Measurements from ENCODE around the gene ERMP1.
"Not testable (repeated sequence)": the region's sequence is repeated elsewhere in the genome, so short reads cannot be mapped to it uniquely, and the experiment has no call there.

ERMP1 gene

GRCh38 chr9:5820425-5820824 lies 12.5 kb downstream of the ERMP1 start:
- DNase-seq (ENCODE audit: low read depth, low spot score) = no peak

GRCh38 chr9:5819174-5819573 lies 13.7 kb downstream of the ERMP1 start:
- DNase-seq (ENCODE audit: low read depth, low spot score) = no peak

GRCh38 chr9:5818424-5819142 lies 14.3 kb downstream of the ERMP1 start:
- no peak for DNase-seq (ENCODE audit: low read depth, low spot score)

DNA sequence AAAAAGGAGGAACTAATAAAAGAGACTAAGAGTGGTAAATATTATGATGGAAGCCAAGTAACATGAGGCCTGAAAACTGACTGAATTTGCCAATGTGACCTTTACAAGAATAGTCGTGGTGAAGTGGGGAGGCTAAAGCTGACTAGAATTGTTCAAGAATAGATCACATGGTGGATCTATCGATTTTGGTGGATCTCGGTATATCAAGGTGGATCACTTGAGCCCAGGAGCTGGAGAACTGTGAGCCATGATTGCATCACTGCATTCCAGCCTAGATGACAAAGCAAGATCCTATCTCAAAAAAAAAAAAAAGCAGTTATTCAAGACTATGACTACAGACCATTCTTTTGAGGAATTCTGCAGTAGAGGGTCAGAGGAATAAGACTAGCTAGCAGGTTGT lies 15.1 kb downstream of the ERMP1 start:
- DNase-seq (ENCODE audit: low read depth, low spot score) = peak; percentile 40

DNA sequence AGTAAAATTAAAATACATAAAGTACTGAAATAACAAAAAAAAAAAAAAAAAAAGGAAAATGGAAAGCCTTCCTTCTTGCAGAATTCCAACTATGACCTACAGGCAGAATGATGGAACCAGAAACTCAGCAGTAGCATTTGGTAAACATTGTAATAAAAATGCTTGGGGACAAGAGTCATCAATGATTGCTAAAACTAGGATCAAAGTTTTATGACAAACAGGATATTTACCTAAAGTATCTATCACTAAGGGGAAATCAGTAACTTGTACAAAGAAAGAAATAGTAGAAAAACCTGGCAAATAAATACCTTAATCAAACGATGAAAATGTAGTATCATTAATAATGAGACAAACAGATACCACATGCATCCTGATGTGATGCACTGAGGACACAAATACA lies 17.5 kb downstream of the ERMP1 start:
- DNase-seq (ENCODE audit: low read depth, low spot score) = no peak

DNA sequence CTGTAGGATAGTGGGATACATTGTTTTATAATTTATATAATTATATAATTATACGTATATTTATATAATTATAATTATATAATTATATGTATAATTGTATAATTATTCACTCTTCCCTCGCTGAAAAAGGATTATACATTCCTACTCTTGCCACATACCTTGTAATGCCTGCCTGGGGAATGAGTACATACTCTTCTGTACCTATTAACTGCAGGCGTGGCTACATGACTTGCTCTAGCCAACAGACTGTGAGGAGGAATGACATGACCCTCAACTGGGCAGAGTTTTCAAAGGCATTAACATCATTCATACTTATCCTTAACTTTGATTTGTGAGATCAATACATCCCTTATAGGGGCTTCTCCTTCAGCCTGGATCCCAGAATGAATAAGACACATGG lies 19.1 kb downstream of the ERMP1 start:
- DNase-seq (ENCODE audit: low read depth, low spot score) = no peak

- DNase-seq (ENCODE audit: low read depth, low spot score) = no peak
These were observed 21.2 kb downstream of the ERMP1 start for GRCh38 chr9:5811751-5812150.

DNA sequence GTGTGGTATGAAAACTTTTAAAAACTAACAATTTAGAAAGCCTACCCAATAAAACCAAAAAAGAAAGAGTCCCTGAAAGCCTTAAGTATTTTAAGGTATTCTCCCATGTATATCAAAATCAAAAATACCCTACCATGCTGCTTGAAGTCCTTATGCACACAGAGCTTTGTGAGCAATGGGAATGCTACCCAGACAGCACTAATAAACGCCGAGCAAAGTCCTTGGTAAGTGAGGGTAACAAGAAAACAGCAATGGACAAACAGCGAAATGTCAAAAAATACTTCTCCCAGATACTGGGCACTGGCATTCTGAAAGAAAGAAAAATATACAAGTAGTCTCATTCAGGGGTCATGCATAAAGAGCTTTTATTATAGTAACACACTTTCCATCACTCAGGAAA lies 27.4 kb downstream of the ERMP1 start:
- DNase-seq (ENCODE audit: low read depth, low spot score) = no peak

- no peak for DNase-seq (ENCODE audit: low read depth, low spot score)
These were observed 31.2 kb downstream of the ERMP1 start for GRCh38 chr9:5801739-5802113.

DNA sequence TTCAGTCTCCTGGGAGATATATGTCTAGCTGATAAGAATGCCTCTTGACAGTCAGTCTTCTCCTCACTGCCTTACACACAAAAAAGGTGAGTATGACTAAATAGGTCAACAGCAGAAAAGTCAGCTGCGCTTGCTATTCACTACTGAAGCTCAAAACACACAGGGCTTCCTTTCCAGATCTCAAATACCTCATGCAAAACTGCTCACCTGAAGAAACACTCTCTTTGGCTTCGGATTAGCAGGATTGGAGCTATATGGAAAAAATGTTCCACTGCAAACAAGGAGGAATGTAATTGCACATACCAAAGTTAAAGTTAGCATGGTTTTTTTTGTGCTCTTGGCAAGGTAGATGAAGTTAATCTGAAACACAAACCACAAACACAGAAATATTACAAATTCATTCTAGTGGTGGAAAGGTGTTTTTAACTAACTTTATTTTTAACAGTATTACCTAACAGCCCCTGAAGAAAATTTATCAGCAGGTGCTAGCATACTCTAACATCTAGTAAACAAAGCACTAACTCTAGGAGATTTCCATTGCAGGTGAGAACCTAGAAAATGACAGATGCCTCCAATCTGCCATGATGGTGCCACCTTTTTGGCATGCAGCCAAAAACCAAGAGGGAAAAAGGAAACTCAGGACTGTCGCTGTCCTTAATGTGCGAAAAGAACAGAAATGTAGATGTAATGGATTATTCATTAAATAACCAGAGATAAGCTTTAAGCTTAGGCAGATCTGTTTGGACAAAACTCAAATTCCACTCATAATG lies 31.8 kb downstream of the ERMP1 start:
- DNase-seq (ENCODE audit: low read depth, low spot score) = peak; percentile 49

- not testable (repeated sequence) for DNase-seq (ENCODE audit: low read depth, low spot score)
These were observed 32.5 kb downstream of the ERMP1 start for GRCh38 chr9:5800378-5800777.

DNA sequence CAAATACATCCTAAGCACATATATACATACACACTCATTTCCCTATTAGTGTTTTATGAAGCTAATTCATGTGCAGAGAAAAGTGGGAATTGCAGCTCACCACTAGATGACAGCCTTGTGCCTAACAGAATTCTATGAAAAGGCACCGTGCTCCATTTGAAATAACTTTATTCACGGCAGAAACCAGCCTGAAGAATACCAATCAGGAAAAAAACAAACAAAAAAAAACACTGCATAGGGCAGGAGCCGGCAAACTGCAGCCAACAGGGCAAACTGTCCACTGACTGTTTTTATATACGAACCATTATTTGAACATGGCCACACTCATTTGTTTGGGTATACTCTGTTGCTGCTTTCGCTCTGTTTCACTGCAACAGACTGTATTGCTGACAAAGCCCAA lies 33.6 kb downstream of the ERMP1 start:
- peak; percentile 67 for DNase-seq (ENCODE audit: low read depth, low spot score)

DNA sequence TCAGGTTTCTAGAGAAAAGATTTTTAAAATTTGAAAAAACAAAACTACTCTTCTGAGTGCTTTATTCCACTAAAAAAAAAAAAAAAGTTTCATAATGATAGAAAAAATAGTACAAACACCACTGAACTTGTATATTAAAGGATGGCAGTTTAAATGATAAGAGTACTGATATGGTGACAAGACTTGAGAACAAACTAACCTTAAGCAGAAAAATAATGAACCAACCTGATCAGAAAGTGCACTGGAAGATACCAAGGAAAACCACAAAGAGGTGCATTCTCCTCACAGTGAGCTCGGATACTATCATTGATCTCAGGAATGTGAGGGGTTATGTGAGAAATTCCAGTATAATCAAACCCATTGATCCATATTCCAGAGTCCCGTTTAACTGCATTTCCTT lies 34.3 kb downstream of the ERMP1 start:
- DNase-seq (ENCODE audit: low read depth, low spot score) = no peak

DNA sequence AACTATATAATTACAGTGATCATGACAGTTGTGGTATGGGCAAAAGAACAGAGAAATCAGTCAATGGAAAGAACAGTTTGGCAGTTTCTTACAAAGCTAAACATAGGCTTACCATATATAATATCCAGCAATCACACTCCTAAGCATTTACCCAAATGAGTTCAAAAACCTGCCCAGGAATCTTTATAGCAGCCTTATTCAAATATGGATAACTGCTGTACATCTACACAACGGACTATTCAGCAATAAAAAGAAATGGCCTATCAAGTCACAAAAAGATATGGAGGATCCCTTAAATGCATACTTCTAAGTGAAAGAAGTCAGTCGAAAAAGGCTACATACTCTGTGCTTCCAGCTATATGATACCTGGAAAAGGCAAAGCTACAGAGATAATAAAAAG lies 36.6 kb downstream of the ERMP1 start:
- DNase-seq (ENCODE audit: low read depth, low spot score) = no peak

- DNase-seq (ENCODE audit: low read depth, low spot score) = no peak
These were observed 39.1 kb downstream of the ERMP1 start for GRCh38 chr9:5793812-5794211.

- no peak for DNase-seq (ENCODE audit: low read depth, low spot score)
These were observed 41.0 kb downstream of the ERMP1 start for GRCh38 chr9:5791870-5792269.

DNA sequence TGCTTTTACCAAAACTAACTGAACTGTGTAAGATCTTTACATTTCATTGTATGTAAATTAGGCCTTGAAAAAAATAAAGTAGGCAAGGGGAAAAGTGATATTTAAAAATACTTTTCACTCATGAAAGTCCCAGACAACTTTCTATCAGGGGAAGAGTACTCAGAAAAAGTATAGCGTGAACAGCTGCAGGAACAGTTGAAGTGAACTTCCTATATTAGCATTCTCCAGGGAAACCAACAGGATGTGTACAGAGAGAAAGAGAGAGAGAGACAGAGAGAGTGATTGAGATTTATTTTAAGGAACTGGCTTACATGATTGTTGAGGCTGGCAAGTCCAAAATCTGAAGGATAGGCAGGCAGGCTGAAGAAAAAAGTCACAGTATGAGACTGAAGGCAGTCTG lies 42.0 kb downstream of the ERMP1 start:
- DNase-seq (ENCODE audit: low read depth, low spot score) = no peak

GRCh38 chr9:5789489-5789888 lies 43.4 kb downstream of the ERMP1 start:
- no peak for DNase-seq (ENCODE audit: low read depth, low spot score)

DNA sequence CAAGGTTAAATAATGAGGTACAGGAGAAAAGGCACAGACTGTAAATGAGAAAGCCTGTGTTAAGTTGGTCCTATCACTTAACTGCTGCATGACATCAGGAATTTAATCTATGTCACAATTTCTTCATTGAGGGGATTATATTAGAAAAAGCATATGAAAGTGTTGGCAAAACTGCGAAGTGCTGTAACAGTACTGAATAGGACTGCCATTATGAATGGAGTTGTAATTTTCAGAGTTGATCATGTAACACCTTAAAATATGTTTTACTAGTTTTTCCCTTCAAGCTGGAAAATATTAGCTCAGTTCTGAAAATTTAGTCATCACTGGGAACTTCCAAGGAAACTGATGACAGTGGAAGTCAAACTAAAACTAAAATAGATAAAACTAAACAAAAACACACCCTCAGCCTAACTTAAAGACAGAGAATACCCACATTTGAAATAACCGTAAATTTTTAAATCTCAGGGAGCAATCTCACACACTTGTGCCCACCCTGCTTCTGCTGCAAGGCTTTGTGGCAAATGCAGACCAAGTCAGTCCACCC lies 45.1 kb downstream of the ERMP1 start:
- no peak for DNase-seq (ENCODE audit: low read depth, low spot score)

DNA sequence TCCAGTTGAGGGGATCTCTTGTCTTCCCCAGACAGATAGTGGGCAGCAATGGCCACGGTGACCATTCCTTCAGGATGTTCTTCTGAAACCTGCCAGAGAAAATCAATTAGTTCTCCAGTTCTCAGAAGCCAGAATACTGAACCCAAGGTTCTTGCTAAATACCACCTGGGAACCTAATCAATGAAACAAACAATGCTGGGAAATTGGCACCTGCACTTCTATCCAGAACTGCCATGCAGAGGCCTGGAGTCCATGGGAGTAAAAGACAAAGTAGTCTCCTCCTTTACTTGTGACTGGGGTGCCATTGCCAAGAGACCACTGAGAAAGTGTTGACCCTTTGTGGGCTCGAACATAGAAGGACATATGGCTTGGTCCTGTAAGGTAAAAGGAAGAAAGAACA lies 45.7 kb downstream of the ERMP1 start:
- DNase-seq (ENCODE audit: low read depth, low spot score) = no peak

DNA sequence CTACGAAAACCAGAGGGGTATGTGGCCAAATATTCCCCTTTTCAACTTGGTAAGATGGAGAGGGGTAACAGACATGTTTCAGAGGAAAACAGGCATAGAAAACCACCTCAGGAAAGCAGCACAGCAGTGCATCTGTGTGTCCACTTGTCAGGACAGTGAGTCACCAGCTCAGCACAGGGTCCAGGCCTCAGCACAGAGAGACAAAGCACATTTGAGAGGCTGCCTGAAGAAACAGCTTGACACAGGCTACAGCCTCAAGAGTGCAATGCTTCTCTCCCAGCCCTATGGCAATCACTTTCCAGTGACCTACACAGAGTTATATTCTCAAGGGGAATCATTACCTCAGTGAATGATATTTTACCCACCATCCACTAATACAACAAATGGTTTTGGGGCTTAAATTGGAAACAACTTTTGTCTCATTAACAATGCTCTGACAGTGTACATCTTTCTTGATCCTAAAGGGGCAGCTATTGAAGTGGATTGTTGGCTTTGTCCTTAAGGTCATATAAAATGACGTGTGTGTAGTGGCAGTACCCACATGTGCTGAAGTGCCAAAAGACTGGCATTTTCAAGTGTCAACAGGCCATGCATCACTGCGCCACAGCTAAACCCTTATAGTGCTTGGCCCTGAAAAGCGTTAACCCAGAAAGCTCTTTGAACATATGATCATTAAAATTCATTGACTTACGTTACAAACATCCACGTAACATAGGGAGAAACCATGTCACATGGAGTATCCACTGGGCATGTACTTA lies 46.4 kb downstream of the ERMP1 start:
- peak; percentile 39 for DNase-seq (ENCODE audit: low read depth, low spot score)

- no peak for DNase-seq (ENCODE audit: low read depth, low spot score)
These were observed 48.2 kb downstream of the ERMP1 start for GRCh38 chr9:5784526-5785315.
